Smooth muscle cell (in vitro differentiated cells): ENCODE results near the gene LEAP2. TPM values are rescaled to one million over a fixed set of nuclear protein-coding genes. Genes with fewer than 3 reads are reported as not detected.
A peak's percentile ranks its signal among the peaks of the same experiment; 100 is the strongest.

Experiments used
- DNase-seq: peaks from one replicate; lab custom pipeline; 2025; ENCODE audit not compliant: unreplicated experiment; lab: John Stamatoyannopoulos, UW
- H2AFZ ChIP-seq: fragments of 200-600 bp; sonication (generic); 2 replicates; pipeline ENCODE4 v1.6.0; 2016; ENCODE audit warnings: antibody characterized with exemption, low read depth, mild to moderate bottlenecking
- H3F3A ChIP-seq: fragments of 200-600 bp; sonication (generic); 2 replicates; pipeline ENCODE4 v1.6.0; 2017; ENCODE audit warnings: antibody characterized with exemption, low read depth
- H3K27ac ChIP-seq: fragments of 200-600 bp; sonication (generic); 2 replicates; pipeline ENCODE4 v1.5.1; 2016; ENCODE audit warnings: low read depth, mild to moderate bottlenecking
- H3K27me3 ChIP-seq: fragments of 200-600 bp; sonication (generic); 2 replicates; pipeline ENCODE4 v1.6.1; 2016; ENCODE audit warnings: low read depth, mild to moderate bottlenecking
- H3K36me3 ChIP-seq: fragments of 200-600 bp; sonication (generic); 2 replicates; pipeline ENCODE4 v1.5.1; 2016; ENCODE audit warnings: low read depth
- H3K4me1 ChIP-seq: fragments of 200-600 bp; sonication (generic); 2 replicates; pipeline ENCODE4 v1.5.1; 2016; ENCODE audit warnings: low read depth
- H3K4me2 ChIP-seq: fragments of 200-600 bp; sonication (generic); 2 replicates; pipeline ENCODE4 v1.6.0; 2016; ENCODE audit warnings: mild to moderate bottlenecking
- H3K4me3 ChIP-seq: fragments of 200-600 bp; sonication (generic); 2 replicates; pipeline ENCODE4 v1.5.1; 2016; ENCODE audit warnings: mild to moderate bottlenecking
- H3K79me2 ChIP-seq: fragments of 200-600 bp; sonication (generic); 2 replicates; pipeline ENCODE4 v1.6.0; 2016; ENCODE audit warnings: low read depth, mild to moderate bottlenecking
- H3K9ac ChIP-seq: fragments of 200-600 bp; sonication (generic); 2 replicates; pipeline ENCODE4 v1.6.0; 2016; ENCODE audit warnings: low read depth
- H3K9me3 ChIP-seq: fragments of 200-600 bp; sonication (generic); replicated peaks from 2 replicates; pipeline ENCODE4 v1.5.1; 2016; ENCODE audit warnings: low read depth
- H4K20me1 ChIP-seq: fragments of 200-600 bp; sonication (generic); 2 replicates; pipeline ENCODE4 v1.6.0; 2016; ENCODE audit warnings: low read depth
- CTCF ChIP-seq: fragments of 200-600 bp; sonication (generic); IDR thresholded peaks from 2 replicates; pipeline ENCODE4 v1.5.1; 2017; ENCODE audit warnings: borderline replicate concordance, mild to moderate bottlenecking, antibody characterized with exemption; ENCODE audit not compliant: insufficient read depth, poor library complexity, severe bottlenecking
- WGBS: methylation state at CpG from one replicate; pipeline ENCODE4 v1.1.7; 2016; ENCODE audit warnings: low lambda C conversion rate; 5-methylcytosine and 5-hydroxymethylcytosine counted together
- polyA plus RNA-seq: library from polyadenylated mRNA; unstranded; fragments of >200 nt; fragmentation: Nextera tagmentation; extraction: Ambion mirVana; gene quantifications from 2 replicates; pipeline ENCODE4 v1.2.1, GENCODE V29; 2016
- total RNA-seq: library from RNA; depleted of rRNA; stranded (reverse); fragments of >200 nt; gene quantifications from 2 replicates; pipeline ENCODE4 v1.2.3, GENCODE V29; 2014

Gene LEAP2
- total and polyA plus RNA-seq, 2 experiments from 2014 or later, result 0.27 to 0.55 TPM

GRCh38 chr5:132887283-132887682, 13.8 kb downstream of the LEAP2 start:
- Histone ChIP-seq H3K27ac (peak overlapping the region; percentile 1), H3K27me3 (no peaks in the 10 kb centered on the region), H3F3A (peaks cover 26% of the 10 kb centered on the region), H2AFZ (no peak overlapping the region), H3K9ac (no peak overlapping the region), H3K4me3 (no peak overlapping the region), H3K79me2 (peaks cover 27% of the 10 kb centered on the region), H3K36me3 (peaks cover 50% of the 10 kb centered on the region), H3K9me3 (no peaks in the 10 kb centered on the region), H4K20me1 (peaks cover 95% of the 10 kb centered on the region), H3K4me1 (no peaks in the 10 kb centered on the region), H3K4me2 (no peak overlapping the region)
- TF ChIP-seq CTCF, result no peak
- no peak for DNase-seq
- 74% methylated on average over 1 of the region's 1 CpG for WGBS

GRCh38 chr5:132889501-132889900, 16.0 kb downstream of the LEAP2 start:
- Histone ChIP-seq H3K9me3 (no peaks in the 10 kb centered on the region), H3K27me3 (no peaks in the 10 kb centered on the region), H3K79me2 (peaks cover 48% of the 10 kb centered on the region)

GRCh38 chr5:132890817-132891216, 17.3 kb downstream of the LEAP2 start:
- H3K79me2 ChIP-seq, result peaks cover 62% of the 10 kb centered on the region
- H3K4me3 ChIP-seq, result no peak overlapping the region
- H3F3A ChIP-seq, result peaks cover 30% of the 10 kb centered on the region
- H2AFZ ChIP-seq, result no peak overlapping the region
- H3K27ac ChIP-seq, result no peak overlapping the region
- no peak overlapping the region for H3K4me2 ChIP-seq
- no peaks in the 10 kb centered on the region for H3K4me1 ChIP-seq
- WGBS, result 97% methylated on average over 4 of the region's 4 CpGs
- no peak overlapping the region for H3K9ac ChIP-seq
- DNase-seq, result no peak
- peaks cover 97% of the 10 kb centered on the region for H4K20me1 ChIP-seq
- no peak for TF ChIP-seq CTCF
- H3K36me3 ChIP-seq, result peaks cover 61% of the 10 kb centered on the region
- H3K27me3 ChIP-seq, result no peaks in the 10 kb centered on the region
- no peaks in the 10 kb centered on the region for H3K9me3 ChIP-seq

More at GRCh38 chr5:132889501-132889900, 16.0 kb downstream of the LEAP2 start:
- H3K27ac ChIP-seq, result peak overlapping the region; percentile 2
- peaks cover 27% of the 10 kb centered on the region for H3F3A ChIP-seq
- H3K9ac ChIP-seq, result no peak overlapping the region
- no peak overlapping the region for H3K4me3 ChIP-seq
- H4K20me1 ChIP-seq, result peaks cover 93% of the 10 kb centered on the region
- peaks cover 52% of the 10 kb centered on the region for H3K36me3 ChIP-seq
- H3K4me1 ChIP-seq, result no peaks in the 10 kb centered on the region
- no peak overlapping the region for H2AFZ ChIP-seq
- no peak for DNase-seq
- no peak overlapping the region for H3K4me2 ChIP-seq
- no peak for TF ChIP-seq CTCF

- no peak overlapping the region for H3K27ac ChIP-seq
- H3F3A ChIP-seq, result peaks cover 14% of the 10 kb centered on the region
- no peak overlapping the region for H3K9ac ChIP-seq
- no peak overlapping the region for H3K4me2 ChIP-seq
- TF ChIP-seq CTCF, result no peak
- no peak overlapping the region for H2AFZ ChIP-seq
- DNase-seq, result no peak
- no peak overlapping the region for H3K4me3 ChIP-seq
- H3K27me3 ChIP-seq, result no peaks in the 10 kb centered on the region
- 98% methylated on average over 4 of the region's 4 CpGs for WGBS
- peaks cover 40% of the 10 kb centered on the region for H3K36me3 ChIP-seq
- H3K9me3 ChIP-seq, result no peaks in the 10 kb centered on the region
- peaks cover 65% of the 10 kb centered on the region for H3K79me2 ChIP-seq
- H3K4me1 ChIP-seq, result no peaks in the 10 kb centered on the region
- H4K20me1 ChIP-seq, result peaks cover 95% of the 10 kb centered on the region
These were observed 22.3 kb downstream of the LEAP2 start for GRCh38 chr5:132895719-132896305.
